NCI-H2196 (cell line): Measurements from ENCODE around the gene HSPG2.
"Not testable (repeated sequence)": the region's sequence is repeated elsewhere in the genome, so short reads cannot be mapped to it uniquely, and the experiment has no call there.

Experiments
- DNase-seq: peaks from one replicate; lab custom pipeline; 2025; ENCODE audit not compliant: unreplicated experiment; lab: John Stamatoyannopoulos, UW

The HSPG2 gene

DNA sequence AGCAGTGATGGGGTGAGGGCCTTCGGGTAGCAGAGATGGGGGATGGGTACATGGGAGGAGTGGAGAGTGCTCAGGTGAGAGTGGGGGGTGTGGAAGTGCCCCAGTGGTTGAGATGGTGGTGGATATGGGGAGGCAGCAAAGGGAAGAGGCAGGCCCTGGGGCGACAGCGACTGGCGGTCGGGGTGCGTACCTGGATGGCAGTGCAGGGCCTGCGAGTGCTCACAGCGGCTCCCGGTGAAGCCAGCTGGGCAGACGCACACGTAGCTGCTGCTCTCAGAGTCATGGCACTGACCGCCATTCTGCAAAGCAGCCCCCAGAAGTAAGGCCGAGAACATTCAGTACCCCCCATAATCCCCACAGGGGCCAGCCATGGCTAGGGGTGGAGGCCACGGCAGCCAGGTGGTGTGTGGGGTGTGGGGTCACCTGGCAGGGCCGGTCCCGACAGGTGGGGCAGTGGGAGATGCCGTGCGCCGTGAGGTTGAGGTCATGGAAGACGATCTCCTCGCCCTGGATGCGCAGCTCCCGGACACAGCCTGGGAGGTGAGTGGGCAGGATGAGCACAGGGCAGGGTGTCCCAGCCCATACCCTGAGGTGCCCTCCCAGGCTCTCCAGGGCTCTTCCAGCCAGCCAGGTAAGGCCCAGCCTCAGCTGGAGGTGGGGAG, 106.2 kb downstream of the HSPG2 start:
- DNase-seq: no peak

DNA sequence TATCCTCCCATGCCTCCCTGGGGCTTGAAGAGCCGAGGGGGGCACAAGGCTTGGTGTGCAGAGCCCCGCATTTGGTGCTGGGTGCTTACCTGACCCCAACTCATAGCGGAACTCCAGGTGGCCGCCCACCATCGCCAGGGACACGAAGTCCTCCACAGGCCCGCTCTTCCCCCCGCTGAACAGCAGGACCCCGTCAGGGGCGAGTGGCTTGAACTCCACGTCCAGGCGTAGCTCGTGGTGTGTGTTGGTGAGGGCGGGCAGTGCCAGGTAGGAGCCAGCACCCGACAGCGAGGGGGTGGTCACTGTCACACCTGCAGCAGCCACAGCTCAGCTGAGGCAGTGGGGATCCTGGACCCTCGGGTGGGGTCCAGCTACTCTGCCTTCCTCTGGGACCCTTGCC, 107.8 kb downstream of the HSPG2 start:
- no peak for DNase-seq

DNA sequence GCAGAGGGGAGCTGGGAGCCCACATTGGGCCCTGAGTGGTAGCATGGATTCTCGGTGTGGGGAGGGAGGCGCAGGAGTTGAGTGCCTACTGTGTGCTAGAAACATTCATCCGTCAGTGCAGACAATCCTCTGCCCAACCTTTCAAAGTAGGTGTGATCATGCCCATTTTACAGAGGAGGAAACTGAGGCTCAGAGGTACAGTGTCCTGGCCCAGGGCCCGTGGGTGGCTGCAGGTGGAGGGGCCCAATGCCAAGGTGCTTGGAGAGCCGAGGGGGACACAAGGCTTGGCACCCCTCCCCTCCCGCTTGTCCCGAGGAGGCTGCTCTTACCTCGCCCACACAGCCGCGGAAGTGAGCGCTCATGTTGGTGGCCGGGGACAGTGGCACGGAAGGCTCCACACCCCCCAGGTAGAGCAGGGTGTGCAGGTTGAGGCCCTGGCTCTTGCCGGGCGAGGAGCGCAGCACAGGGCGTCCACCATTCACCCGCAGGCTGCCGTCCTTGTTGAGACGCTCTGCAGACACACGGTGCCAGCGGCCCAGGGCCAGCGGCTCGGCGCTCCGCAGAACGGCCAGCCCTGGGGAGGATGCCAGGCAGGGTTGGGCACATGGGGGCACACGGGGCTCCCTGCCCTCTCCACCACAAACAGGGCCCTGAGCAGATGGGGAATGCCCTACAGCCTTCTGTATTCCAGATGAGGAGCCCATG, 108.5 kb downstream of the HSPG2 start:
- DNase-seq: no peak

DNA sequence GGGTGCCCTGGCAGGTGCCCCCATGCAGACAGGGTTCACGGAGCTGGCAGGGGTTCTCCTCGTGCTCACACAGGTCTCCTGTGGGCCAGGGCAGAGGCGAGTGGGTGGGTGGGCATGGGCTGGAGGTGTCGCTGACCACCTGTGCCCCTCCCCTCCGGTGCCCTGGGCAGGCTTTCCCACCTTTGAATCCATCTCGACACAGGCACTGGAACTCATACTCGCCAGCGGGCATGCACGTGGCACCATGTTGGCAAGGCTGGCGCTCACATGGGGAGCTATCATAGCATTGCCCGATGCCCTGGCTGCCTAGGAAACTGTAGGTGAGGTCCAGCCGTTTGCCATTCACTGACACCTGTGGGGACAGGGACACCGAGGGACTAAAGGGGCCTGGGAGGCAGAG, 109.0 kb downstream of the HSPG2 start:
- no peak for DNase-seq

DNA sequence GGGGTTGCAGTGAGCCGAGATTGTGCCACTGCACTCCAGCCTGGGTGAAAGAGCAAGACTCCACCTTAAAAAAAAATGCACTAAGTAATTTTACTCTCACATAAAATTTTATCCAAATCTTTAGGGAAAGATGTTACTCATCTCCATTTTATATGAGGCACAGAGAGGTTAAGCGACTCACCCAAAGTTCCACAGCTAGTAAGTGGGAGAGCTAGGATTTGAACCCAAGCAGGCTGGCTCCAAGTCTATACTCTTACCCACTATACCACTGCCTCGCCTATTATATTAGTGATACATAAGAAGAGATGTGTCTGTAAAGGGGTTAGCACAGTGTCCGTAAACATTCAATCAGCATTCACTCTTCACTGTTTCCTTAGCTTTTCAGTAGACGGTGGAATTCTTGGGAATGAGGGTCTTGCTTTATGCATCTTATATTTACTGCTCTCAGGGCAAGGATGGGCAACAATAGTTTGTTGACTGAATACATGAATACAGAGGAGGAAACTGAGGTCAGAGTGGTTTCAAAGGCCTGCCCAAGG, 109.9 kb downstream of the HSPG2 start:
- no peak for DNase-seq

DNA sequence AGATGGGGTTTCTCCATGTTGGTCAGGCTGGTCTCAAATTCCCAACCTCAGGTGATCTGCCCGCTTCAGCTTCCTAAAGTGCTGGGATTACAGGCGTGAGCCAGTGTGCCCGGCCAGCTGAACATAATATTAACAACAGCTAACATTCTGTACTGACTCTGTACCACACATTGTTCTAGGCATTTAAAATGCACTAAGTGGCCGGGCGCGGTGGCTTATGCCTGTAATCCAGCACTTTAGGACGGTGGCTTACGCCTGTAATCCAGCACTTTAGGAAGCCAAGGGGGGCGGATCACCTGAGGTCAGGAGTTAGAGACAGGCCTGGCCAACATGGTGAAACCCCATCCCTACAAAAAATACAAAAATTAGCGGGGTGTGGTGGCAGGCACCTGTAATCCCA, 110.4 kb downstream of the HSPG2 start:
- not testable (repeated sequence) for DNase-seq

DNA sequence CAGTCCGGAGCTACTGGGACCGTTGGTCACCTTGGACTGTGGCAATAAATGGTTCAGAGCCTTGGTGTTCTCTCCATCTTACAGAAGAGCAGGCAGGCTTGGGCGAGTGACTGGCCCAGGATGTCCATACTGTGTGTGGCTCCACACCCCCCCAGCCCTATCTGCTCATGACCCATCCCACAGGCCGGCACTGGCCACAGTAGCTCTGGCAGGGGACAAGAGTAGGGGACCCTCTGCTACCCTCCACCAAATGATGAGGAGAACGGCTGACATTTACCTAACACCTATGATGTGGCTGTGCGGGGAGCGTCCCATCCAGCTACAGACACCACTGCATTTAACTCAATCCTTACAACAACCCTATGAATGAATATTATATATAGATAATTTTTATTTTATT, 111.7 kb downstream of the HSPG2 start:
- DNase-seq: no peak

DNA sequence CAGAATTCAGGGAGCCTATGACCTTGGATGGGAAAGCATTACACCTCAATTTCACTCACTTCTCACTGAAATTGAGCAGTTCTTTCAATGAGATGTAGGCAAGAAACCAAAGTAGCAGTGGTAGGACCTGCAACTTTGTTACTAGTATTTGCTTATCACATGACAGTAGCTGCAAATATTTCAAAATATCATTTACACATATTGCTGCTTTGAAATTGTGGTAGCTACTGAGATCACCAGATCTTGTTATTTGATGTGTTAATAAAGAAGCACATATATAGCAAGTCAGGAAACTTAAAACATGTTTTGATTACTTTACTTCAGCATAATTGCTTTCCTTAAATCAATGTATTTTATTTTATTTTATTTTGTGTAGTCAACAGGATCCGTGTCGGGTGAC, 112.2 kb downstream of the HSPG2 start:
- DNase-seq: no peak

DNA sequence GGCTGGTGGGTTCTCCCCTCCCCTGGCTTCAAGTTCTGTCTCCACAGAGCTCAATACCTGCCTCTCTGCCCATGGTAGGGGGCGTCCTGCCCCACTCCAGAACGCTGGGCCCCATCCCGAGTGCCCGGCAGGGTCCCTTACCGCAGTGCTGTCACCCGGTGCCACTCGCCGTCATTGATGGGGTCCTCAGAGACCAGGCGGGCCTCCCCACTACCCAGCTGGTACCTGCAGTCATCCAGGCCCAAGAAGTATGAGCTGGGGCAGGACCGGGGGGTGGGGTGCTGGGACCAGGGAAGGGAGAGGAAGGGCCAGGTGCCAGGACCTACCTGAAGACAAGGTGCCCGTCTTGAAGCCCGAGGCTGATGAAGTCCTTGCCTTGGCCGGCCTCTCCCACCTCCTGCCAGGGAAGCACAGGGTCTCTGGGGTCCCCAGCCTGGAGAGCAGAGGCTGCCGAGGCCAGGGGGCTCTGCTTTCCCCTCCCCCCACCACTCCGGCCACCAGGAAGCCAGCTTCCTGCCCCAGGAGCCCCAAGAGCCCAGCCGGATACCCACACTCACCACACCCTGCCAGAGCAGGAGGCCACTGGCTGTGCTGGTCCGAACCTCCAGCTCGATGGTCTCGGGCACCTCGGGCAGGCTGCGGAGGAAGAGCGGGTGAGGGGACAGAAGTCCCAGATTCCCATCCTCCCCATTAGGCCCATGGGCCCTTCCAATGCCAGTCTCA, 113.0 kb downstream of the HSPG2 start:
- no peak for DNase-seq

DNA sequence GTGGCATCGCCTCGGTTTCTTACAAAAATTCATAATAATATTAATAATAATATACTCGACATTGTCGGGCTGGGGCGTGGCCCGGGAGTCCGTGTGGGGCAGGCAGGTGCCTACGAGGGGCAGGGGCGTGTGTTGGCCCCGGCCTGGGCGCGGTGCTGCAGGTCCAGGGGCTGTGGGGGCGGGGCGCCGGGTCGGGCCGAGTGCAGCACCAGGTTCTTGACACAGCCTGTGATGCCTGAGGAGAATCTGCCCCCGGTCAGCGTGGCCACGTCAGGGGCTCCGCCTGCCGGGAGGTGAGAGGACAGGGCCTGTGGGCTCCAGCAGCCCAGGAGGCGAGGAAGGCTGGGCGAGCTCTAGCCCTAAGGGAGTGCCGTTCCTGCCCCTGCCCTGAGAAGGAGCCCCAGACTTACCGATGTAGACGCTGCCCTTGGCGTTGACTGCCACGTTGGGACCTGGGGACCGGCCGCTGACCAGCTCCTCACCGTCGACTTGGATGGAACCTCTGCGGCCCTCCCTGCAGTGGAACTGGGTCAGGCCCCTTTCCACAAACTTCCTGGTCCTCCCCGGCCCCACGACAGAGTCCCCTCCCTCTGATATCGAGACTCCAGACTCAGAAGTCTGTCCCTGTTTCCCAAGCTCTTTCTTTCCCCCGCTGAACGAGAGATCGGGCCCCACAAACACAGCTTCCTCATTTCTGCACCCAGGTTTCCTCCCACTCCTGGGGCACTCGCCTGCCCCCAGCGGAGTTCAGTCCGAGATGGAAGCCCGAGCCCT, 113.7 kb downstream of the HSPG2 start:
- no peak for DNase-seq

DNA sequence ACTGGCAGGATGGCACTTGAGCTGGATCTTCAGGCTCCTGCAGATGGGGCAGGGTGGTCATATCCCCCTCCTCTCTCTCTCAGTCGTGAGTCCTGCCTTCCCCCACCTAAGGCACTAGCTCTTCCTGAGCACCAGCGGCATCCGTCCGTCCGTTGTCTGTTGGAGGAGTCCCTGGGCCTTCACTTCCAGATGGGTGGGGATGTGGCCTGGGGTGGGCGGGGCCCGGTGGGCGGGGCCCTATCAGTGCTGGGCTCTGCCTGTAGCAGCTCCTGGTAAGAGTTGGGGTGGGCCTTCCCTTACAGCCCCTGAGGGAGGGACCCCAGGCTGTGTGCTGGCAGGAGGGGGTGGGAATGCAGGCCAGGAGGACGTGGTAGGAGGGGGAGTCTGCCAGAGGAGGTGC, 114.8 kb downstream of the HSPG2 start:
- DNase-seq: no peak

DNA sequence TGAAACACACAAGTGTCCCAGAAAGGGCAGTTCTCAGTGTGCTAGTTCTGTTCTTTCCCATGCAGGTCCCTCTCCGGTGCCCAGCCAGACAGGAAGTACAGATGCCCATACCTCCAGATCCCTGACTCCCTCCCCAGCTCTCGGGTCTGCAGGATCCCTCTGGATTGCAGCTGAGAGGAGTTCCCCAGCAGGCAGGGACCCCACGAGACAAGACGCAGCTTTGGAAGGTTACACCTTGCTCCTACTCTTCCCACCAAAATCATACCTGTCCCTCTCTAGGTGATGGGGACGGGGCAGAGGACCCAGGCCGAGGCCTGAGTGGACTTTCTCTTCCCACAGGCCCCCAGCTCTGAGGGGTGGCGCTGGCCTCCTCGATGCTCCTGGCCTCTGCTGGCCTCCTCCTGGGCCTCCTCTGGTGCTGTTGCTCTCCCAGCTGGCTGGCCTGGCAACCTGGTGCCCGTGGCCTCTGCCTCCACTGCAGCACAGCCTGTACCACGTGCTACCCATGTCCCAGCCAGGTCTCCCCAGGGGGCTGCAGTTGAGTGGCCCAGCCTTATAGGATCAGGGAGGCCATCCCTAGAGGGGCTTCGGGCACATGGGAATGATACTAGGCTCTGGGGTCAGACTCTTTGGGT, 115.6 kb downstream of the HSPG2 start:
- DNase-seq: no peak

DNA sequence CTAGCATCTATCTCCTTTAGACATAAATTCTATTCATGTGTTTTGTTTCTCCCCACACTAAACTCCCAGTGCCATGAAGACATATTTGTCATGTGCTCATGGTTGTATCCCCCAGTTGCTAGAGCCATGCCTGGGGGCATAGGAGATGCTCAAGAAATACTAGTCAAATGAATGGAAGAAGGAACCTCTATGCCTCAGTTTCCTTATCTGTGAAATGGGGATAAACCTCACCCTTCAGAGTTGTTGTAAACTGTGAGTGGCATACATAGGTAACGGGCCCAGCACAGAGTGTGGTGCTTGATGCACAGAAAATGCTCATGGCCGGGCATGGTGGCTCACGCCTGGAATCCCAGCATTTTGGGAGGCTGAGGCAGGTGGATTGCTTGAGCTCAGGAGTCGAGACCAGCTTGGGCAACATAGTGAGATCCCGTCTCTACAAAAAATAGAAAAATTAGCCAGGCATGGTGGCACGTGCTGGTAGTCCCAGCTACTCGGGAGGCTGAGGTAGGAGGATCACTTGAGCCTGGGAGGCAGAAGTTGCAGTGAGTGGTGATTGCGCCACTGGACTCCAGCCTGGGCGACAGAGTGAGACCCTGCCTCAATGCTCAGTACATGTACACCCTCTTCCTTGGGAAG, 116.4 kb downstream of the HSPG2 start:
- no peak for DNase-seq

DNA sequence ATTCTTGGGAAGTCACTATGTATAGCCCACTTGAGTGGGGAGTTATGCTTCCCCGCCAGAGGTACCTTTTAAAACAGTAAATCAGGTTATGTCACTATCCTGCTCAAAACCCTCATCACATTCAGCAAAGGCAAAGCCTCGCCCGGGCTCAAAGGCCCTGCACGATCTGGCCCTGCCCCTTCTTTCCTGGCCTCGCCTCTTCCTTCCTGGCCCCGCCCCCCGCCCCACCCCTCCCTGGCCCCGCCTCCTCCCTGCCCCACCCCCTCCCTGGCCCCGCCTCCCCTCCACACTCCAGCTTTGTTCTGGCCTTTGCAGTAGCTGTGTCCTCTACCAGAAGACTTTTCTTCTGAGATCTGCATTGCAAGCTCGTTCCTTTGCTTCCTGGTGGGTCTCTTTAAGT, 118.5 kb downstream of the HSPG2 start:
- peak; percentile 14 for DNase-seq

DNA sequence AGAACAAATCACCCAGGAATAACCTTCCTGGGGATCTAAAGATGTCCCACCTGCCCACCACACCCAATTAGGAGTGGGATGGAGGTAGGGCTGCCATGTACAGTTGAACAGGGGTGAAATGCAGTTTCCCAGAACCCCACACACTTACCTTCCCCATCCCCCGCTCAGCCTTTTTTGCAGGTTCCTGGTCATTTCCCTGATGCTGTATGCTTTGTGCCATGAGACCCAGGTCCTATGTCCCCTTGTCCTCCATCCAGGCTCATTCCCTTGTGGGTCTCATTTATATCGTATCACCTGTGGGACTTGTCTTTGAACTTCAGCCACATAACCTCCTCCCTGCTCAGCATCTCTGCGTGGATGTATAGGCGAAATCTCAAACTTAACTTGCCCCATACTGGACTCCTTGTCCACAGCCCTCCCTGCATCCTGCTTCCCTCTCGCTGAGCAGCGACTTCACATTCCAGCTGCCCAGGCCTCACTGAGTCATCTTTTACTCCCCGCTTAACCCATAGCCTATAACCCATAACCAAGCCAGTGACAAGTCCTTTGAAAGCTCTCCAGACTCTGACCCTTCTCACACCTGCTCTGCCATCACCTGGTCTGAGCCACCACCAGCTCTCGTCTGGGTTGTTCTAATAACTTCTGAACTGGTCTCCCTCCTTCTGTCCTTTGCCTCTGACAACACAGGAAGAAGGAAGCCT, 120.4 kb downstream of the HSPG2 start:
- DNase-seq: no peak

DNA sequence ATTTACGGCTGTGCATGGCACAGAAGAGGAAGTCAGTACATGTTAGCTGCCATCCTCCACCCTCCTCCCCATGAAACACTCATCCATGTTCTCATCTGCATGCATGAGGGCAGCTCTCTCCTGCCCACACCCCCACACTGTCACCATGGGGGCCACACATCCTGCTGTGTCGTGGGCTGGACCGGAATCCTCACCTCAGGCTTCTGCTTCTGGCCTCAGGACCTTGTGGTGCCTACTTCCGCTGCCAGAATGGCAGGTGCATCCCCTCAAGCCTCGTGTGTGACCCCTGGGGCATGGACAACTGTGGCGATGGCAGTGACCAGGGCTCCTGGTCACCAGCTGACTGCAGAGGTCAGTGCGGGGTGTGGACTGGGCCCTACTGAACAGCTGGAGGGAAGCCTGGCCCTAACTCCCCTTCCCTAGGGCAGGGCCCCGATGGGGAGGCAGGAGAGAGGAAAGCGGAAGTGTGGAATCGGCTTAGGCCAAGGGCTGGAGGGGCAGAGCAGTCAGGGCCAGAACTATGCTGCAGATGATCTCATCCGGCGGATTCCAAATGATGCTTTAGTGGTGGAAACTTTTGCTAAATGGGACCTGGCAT, 121.3 kb downstream of the HSPG2 start:
- DNase-seq: no peak

DNA sequence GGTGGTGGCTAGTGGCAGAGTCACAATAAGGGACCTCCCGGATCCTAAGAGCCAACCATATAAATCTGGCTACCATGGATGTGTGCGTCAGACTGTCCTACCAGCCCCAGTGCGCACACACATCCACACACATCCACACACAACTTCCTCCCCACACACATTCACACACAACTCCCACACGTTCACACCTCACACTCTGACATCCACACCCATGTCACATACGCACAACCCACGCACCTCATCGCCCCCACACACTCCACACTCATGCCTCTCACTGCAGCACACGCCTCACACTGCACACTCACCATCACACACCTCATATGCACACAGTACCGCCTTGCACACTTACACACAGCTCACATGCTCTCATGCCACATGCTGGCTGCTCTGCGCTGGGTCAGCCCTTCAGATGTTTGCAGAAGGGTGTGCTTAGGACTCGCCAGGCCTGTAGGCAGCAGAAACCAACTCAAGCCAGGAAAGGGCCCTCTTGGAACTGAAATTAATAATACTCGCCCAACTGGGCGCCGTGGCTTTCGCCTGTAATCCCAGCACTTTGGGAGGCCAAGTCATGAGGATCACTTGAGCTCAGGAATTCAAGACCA, 122.0 kb downstream of the HSPG2 start:
- no peak for DNase-seq

DNA sequence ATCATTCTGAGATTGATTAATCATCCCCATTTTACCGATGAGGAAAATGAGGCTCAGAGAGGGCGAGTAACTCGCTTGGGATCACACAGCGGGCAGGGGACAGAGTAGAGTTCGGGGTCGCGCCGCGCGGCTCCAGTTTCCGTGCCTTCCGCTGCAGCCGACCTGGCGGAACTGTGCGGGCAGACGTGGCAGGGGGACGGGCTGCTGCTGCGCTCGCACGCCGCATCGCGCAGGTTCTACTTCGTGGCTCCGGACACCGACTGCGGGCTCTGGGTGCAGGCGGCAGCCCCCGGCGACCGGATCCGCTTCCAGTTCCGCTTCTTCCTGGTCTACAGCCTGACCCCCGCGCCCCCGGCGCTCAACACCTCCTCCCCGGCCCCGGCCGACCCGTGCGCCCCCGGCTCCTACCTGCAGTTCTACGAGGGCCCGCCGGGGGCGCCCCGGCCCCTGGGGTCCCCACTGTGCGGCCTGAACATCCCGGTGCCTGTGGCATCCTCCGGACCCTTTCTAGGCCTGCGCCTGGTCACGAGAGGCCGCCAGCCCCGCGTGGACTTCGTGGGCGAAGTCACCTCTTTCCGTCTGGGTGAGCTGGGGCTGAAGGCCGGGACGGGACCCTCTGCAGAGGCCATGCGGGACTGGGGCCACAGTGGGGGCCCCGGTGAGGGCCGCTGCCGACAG, 122.7 kb downstream of the HSPG2 start:
- no peak for DNase-seq
